GM21447 (cell line): ENCODE data around the gene CDK4.
A peak's percentile ranks its signal among the peaks of the same experiment; 100 is the strongest.
"Not testable (repeated sequence)": the region's sequence is repeated elsewhere in the genome, so short reads cannot be mapped to it uniquely, and the experiment has no call there.

Experiments
- ATAC-seq: cut with Tn5 transposase; IDR thresholded peaks from one replicate; pipeline ENCODE4 v1.9.1; 2021; ENCODE audit not compliant: unreplicated experiment

CDK4 gene

GRCh38 chr12:57751788-57752667 lies at the start of gene CDK4:
CDK4 (minus strand) TSS chr12:57752310; CDS start chr12:57751717, 593 bp downstream.
- peak; percentile 60 for ATAC-seq

- no peak for ATAC-seq
Measured at GRCh38 chr12:57800965-57801364, 48.9 kb upstream of the CDK4 start.

- ATAC-seq = no peak
Measured at GRCh38 chr12:57797933-57798332, 45.8 kb upstream of the CDK4 start.

GRCh38 chr12:57796996-57797395 lies 44.9 kb upstream of the CDK4 start:
- no peak for ATAC-seq

- no peak for ATAC-seq
Measured at GRCh38 chr12:57795354-57795753, 43.2 kb upstream of the CDK4 start.

GRCh38 chr12:57793920-57794319 lies 41.8 kb upstream of the CDK4 start:
- ATAC-seq = no peak

- no peak for ATAC-seq
Measured at GRCh38 chr12:57783861-57784260, 31.8 kb upstream of the CDK4 start.

GRCh38 chr12:57783466-57783801 lies 31.3 kb upstream of the CDK4 start:
- no peak for ATAC-seq

GRCh38 chr12:57782608-57783465 lies 30.7 kb upstream of the CDK4 start, which contains the start of gene TSFM:
TSFM (plus strand) TSS chr12:57782787; CDS start chr12:57782802, 15 bp downstream.
- ATAC-seq = peak; percentile 81

GRCh38 chr12:57782243-57782607 lies 30.1 kb upstream of the CDK4 start:
- ATAC-seq = no peak

GRCh38 chr12:57781801-57782200 lies 29.7 kb upstream of the CDK4 start:
- ATAC-seq = no peak

GRCh38 chr12:57781244-57781643 lies 29.1 kb upstream of the CDK4 start:
- no peak for ATAC-seq

GRCh38 chr12:57780284-57780897 lies 28.3 kb upstream of the CDK4 start:
- ATAC-seq = no peak

- no peak for ATAC-seq
Measured at GRCh38 chr12:57779736-57780135, 27.6 kb upstream of the CDK4 start.

- ATAC-seq = no peak
Measured at GRCh38 chr12:57777911-57778310, 25.8 kb upstream of the CDK4 start.

- no peak for ATAC-seq
Measured at GRCh38 chr12:57777367-57777766, 25.3 kb upstream of the CDK4 start.

GRCh38 chr12:57776247-57776587 lies 24.1 kb upstream of the CDK4 start:
- ATAC-seq = no peak

- ATAC-seq = no peak
Measured at GRCh38 chr12:57775563-57776246, 23.6 kb upstream of the CDK4 start.

GRCh38 chr12:57775044-57775443 lies 22.9 kb upstream of the CDK4 start:
- ATAC-seq = no peak

GRCh38 chr12:57774634-57775033 lies 22.5 kb upstream of the CDK4 start:
- ATAC-seq = not testable (repeated sequence)
